Stomach (tissue), 9 donors: ENCODE data around the gene HLA-G. TPM values are rescaled to one million over a fixed set of nuclear protein-coding genes. Genes with fewer than 3 reads are reported as not detected.

Source experiments
- DNase-seq, 2 donors: peaks; one replicate each; pipeline versions ENCODE4 v3.0.0 to v3.0.0-alpha.2; 2013 to 2019
- H3K27ac ChIP-seq, 5 donors: fragments of 200-600 bp in 4 of 5; sonication (generic) in 4 of 5; one replicate each; pipeline ENCODE4 v1.5.1; 2013 to 2019; ENCODE audit warnings: mild to moderate bottlenecking in 1 of 5, moderate library complexity in 1 of 5
- H3K27me3 ChIP-seq, 3 donors: fragments of 200-600 bp; sonication (generic); one replicate each; pipeline ENCODE4 v1.5.1; 2017 to 2019; ENCODE audit warnings: mixed run types in 1 of 3
- H3K36me3 ChIP-seq, 4 donors: fragments of 200-600 bp; sonication (generic); 1 replicate in 3 of 4; 2 replicates in 1 of 4; pipeline ENCODE4 v1.5.1; 2016 to 2019
- H3K4me1 ChIP-seq, 4 donors: fragments of 200-600 bp; sonication (generic); one replicate each; pipeline ENCODE4 v1.5.1; 2016 to 2019
- H3K4me3 ChIP-seq, 4 donors: fragments of 200-600 bp; sonication (generic) in 3 of 4; one replicate each; pipeline ENCODE4 v1.5.1; 2016 to 2019; ENCODE audit warnings: mild to moderate bottlenecking in 1 of 4
- H3K9me3 ChIP-seq, 4 donors: fragments of 200-600 bp; sonication (generic); one replicate each; pipeline ENCODE4 v1.5.1; 2016 to 2019
- EP300 ChIP-seq: sonication (generic); formaldehyde crosslinking; IDR thresholded peaks from one replicate; pipeline ENCODE4 v1.6.1; 2017; ENCODE audit warnings: antibody characterized with exemption
- POLR2A ChIP-seq, 4 donors: fragments of 450-650 bp; IDR thresholded peaks; one replicate each; pipeline ENCODE4 v1.6.1; 2016; ENCODE audit warnings: antibody characterized with exemption in 4 of 4, control low read depth in 2 of 4, mild to moderate bottlenecking in 1 of 4, moderate library complexity in 1 of 4
- POLR2AphosphoS5 ChIP-seq, 3 donors: sonication (generic); formaldehyde crosslinking; IDR thresholded peaks; one replicate each; pipeline ENCODE4 v1.6.1; 2016; ENCODE audit warnings: antibody characterized with exemption in 3 of 3
- WGBS, 5 donors: extraction: QIAGEN DNeasy Blood & Tissue Kit in 3 of 5; methylation state at CpG; one replicate each; pipeline versions ENCODE4 v1.1.5 to v1.1.7; 2013 to 2018; 5-methylcytosine and 5-hydroxymethylcytosine counted together
- intact Hi-C: fragments of 100-400 bp; cut with DNase I; formaldehyde crosslinking; loops from one replicate; pipeline ENCODE4 v1.15.1; 2023; ENCODE audit warnings: low total_unique reads
- polyA plus RNA-seq, 3 donors: library from polyadenylated mRNA; stranded (reverse); fragments of 200-250 nt; gene quantifications; one replicate each; pipeline ENCODE4 v1.2.3, GENCODE V29; 2013
- total RNA-seq, 5 donors: library from RNA; depleted of rRNA; stranded (reverse); fragments of >200 nt; gene quantifications; one replicate each; pipeline versions ENCODE4 v1.1.0 to v1.2.3, GENCODE V29; 2014 to 2016
- TF ChIP-seq, protein P1 (sequence below), 7 experiments: fragments of 450-650 bp in 4 of 7; fragments of 200-600 bp in 3 of 7; sonication (generic) in 3 of 7; IDR thresholded peaks; one replicate each; pipeline ENCODE4 v1.5.1; 2016 to 2019; ENCODE audit warnings: antibody characterized with exemption in 7 of 7, control low read depth in 2 of 7, mild to moderate bottlenecking in 1 of 7
- donor health status: healthy with polysubstance abuse.
- donor health status: Bipolar disorder and iron deficiency.
- donor health status: healthy.

HLA-G gene
- total and polyA plus RNA-seq, 8 donors, result 0.10 to 3.6 TPM; not detected in 6

DNA sequence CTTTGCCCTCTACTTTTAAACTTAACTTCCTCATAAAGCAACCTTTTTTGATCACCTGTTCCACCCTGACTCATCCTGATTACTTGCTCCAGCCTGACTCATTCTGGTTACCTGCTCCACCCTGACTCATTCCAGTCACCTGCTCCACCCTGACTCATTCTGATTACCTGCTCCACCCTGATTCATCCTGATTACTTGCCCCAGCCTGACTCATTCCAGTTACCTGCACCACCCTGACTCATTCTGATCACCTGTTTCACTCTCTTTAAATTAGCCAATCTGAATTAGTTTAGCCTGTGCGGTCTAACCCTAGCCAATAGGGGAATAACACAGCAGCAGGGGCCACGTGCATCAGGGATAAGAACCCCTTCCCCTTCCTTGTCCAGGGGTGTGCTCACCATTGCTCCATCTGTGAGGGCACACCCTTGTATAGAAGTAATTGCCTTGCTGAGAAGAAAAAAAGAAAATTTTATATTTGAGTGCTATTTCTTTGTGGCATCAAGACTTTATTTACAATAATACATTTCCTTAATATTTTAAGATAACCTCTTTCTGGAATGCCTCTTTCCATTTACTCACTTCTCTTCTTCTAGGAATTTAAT, 17.9 kb downstream of the HLA-G start:
- intact Hi-C loops, result no loop called here
- no peak overlapping the region for H3K4me3 ChIP-seq
- peaks cover 4 to 10% (median 6%) of the 10 kb centered on the region in 4 donors for H3K4me1 ChIP-seq
- no peaks in the 10 kb centered on the region for H3K36me3 ChIP-seq
- peaks cover 0 to 8% (median 0%) of the 10 kb centered on the region in 4 donors for H3K9me3 ChIP-seq
- peak in 1 of 2 donors; percentile 52 for DNase-seq
- TF ChIP-seq POLR2A (IDR thresholded peaks at IDR 0.05) (no peak), EP300 (no peak), POLR2AphosphoS5 (IDR thresholded peaks at IDR 0.05) (no peak)
- TF ChIP-seq, protein P1, sequence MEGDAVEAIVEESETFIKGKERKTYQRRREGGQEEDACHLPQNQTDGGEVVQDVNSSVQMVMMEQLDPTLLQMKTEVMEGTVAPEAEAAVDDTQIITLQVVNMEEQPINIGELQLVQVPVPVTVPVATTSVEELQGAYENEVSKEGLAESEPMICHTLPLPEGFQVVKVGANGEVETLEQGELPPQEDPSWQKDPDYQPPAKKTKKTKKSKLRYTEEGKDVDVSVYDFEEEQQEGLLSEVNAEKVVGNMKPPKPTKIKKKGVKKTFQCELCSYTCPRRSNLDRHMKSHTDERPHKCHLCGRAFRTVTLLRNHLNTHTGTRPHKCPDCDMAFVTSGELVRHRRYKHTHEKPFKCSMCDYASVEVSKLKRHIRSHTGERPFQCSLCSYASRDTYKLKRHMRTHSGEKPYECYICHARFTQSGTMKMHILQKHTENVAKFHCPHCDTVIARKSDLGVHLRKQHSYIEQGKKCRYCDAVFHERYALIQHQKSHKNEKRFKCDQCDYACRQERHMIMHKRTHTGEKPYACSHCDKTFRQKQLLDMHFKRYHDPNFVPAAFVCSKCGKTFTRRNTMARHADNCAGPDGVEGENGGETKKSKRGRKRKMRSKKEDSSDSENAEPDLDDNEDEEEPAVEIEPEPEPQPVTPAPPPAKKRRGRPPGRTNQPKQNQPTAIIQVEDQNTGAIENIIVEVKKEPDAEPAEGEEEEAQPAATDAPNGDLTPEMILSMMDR (IDR thresholded peaks at IDR 0.05), result no peak
- no peak overlapping the region for H3K27ac ChIP-seq
- peaks cover 0 to 52% (median 11%) of the 10 kb centered on the region in 3 donors for H3K27me3 ChIP-seq
- 27 to 83% (median 66%) methylated on average over 2 of the region's 2 CpGs for WGBS, 5 donors

DNA sequence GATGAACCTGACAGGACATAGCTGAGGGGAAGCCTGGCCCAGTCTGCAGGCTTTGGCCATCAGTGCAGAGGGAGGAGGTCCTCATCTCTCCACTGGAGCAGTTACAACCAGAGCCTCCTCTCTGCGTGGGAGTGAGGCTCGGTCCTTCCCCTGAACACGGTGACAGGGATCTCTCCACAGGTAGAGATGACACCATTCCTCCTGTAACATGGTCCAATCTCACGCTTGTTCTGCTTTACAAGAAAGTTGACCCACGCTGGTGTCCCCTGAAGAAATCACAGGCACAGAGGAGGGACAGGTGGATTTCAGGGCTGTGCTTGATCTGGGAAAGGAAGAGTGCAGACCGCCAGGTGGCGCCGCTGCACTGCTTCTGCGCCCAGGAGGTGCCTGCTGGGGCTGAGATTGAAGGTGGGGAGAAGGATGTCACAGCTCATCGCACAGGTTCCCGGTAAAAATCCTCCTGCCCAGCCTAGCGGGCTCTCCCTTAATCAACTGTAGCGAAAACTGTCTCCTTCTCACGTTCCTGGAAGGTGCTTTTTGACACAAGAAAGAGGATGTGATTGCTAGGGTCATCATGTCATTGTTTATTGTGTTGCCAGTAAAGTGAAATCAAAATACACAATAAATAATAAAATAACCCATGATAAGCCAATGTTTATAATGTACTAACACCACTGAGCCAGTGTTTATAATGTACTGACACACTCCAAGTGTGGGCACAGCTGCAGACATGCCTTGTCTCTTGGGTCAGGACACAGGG, 20.4 kb downstream of the HLA-G start:
- TF ChIP-seq, protein P1 (IDR thresholded peaks at IDR 0.05), result peak in 5 of 7 experiments; percentile 71 to 93 (median 91)
- TF ChIP-seq POLR2AphosphoS5 (IDR thresholded peaks at IDR 0.05), result no peak
- Histone ChIP-seq H3K36me3 (no peaks in the 10 kb centered on the region), H3K4me3 (no peak overlapping the region), H3K27me3 (peaks cover 0 to 65% (median 17%) of the 10 kb centered on the region in 3 donors), H3K9me3 (peaks cover 0 to 6% (median 0%) of the 10 kb centered on the region in 4 donors), H3K27ac (no peak overlapping the region), H3K4me1 (peaks cover 4 to 10% (median 6%) of the 10 kb centered on the region in 4 donors)
- intact Hi-C loops, result no loop called here
- peak; percentile 88 for DNase-seq
- WGBS, 5 donors, result 6 to 11% (median 8%) methylated on average over 14 of the region's 14 CpGs

DNA sequence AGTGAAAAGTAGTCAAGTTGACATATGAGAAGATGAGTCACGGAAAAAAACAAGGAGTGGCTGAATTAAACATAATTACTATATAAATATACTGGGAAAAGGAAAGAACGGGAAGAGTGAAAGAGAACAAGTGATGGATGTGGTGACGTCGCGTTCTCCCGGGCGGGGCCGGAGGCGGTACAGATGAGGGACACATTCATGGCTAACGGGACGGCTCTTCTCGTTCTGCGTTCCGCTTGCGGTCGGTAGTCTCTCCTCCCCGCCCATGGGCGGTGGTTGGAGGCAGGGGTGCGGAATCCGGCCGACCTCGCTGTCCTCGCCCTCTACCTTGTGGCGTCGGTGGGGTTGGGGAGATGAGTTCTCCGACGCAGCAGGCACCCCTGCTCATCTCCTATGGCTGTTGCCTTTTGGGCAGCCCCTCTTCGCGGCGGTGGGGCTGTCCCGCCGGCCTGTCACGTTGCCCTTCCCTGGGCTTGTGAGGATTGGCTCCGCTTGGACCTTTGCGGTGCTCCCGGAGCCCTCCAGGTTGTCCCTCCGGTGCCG, 22.5 kb downstream of the HLA-G start:
- Histone ChIP-seq H3K27me3 (peaks cover 0 to 64% (median 17%) of the 10 kb centered on the region in 3 donors), H3K9me3 (no peaks in the 10 kb centered on the region), H3K36me3 (no peaks in the 10 kb centered on the region), H3K4me1 (peaks cover 4 to 10% (median 6%) of the 10 kb centered on the region in 4 donors), H3K4me3 (peak overlapping the region in 3 of 4 donors; percentile 9 to 41 (median 23)), H3K27ac (no peak overlapping the region)
- TF ChIP-seq POLR2A (IDR thresholded peaks at IDR 0.05), result no peak
- TF ChIP-seq, protein P1 (IDR thresholded peaks at IDR 0.05), result no peak
- no peak for TF ChIP-seq EP300
- no peak for TF ChIP-seq POLR2AphosphoS5 (IDR thresholded peaks at IDR 0.05)
- intact Hi-C loops, result loop anchor here (5.0 kb wide), 1 partner anchor 167 kb away; no protein-coding TSS in a partner anchor
- WGBS, 5 donors, result 4 to 12% (median 10%) methylated on average over 28 to 38 of the region's 38 CpGs
- peak; percentile 17 to 53 for DNase-seq

DNA sequence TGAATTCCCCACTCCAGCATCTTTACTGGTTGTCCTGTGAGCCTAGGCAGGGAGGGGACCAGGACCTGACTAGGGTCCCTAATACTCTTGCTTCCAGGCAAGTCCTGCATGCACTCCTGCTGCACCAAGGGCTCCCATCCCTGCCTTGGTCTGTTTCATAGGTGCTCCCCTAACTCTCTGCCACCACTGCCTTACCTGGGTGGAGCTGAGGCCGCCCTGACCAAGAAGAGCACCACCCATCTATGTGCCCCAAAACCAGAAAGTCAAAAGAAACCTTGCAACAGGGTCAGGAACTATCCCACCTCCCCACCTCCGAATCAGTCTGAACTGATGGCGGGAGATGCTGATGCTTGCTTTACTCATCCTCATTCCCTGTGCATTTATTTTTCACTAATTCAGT, 23.6 kb downstream of the HLA-G start:
- WGBS, 5 donors, result 77 to 93% (median 86%) methylated on average over 3 of the region's 3 CpGs
- Histone ChIP-seq H3K36me3 (no peaks in the 10 kb centered on the region), H3K9me3 (no peaks in the 10 kb centered on the region), H3K4me1 (peaks cover 4 to 10% (median 6%) of the 10 kb centered on the region in 4 donors), H3K27ac (no peak overlapping the region), H3K4me3 (no peak overlapping the region), H3K27me3 (peaks cover 0 to 58% (median 17%) of the 10 kb centered on the region in 3 donors)
- no peak for TF ChIP-seq POLR2A (IDR thresholded peaks at IDR 0.05)
- TF ChIP-seq, protein P1 (IDR thresholded peaks at IDR 0.05), result no peak
- TF ChIP-seq POLR2AphosphoS5 (IDR thresholded peaks at IDR 0.05), result no peak
- no peak for TF ChIP-seq EP300
- intact Hi-C loops, result loop anchor here (5.0 kb wide), 1 partner anchor 166 kb away; no protein-coding TSS in a partner anchor
- DNase-seq, result no peak
